Measurements from ENCODE around the gene PIP5K1C. TPM values are rescaled to one million over a fixed set of nuclear protein-coding genes. Genes with fewer than 3 reads are reported as not detected.

Gene PIP5K1C
- polyA plus RNA-seq, 1 donor from 2014 or later = 7.1 TPM

DNA sequence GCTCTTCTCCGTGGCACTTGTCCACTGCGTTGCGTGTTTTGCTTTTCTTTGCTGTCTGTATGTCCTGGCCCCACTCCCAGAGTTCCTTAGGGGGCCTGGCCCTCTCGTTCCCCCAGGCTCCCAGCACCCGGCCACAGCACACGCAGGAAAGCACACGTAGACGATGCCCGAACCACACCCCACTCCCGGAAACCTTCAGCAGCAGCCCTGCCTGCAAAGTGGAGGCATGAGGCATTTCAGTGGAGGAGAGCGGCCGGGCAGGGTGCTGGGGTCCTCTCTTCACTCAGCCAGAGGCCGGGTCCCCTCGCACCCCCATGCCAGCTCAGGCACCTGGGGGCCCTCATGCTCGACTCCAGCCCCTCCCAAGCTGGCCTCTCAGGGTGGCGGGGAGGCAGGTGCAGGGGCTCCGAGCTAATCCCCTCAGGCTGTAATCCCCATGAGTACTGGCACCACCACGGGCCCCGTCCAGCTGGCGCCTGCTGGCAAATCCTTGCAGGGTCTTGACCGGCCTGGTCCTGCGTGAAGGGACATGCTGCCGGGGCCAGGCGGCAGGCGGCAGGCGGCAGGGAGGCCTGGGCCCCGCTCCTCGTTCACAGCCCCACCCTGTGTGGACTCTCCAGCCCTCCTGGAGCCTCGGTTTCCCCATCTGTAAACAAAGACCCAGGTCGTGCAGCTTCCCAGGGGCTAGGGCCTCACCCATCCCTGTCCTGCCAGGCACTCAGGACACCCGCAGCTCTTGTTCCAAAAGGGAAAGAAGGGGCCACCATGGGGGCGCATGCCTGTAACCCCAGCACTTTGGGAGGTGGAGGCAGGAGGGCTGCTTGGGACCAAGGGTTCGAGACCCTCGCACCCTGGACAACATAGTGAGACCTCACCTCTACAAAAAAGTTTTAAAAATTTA is 7.0 kb downstream of the PIP5K1C start:
- Histone ChIP-seq H3K9me2 (ENCODE audit: insufficient read depth, low read length) (no peaks in the 10 kb centered on the region), H3K9ac (ENCODE audit: low read length) (no peak overlapping the region), H3K4me2 (ENCODE audit: low read length) (no peak overlapping the region), H3K9me3 (ENCODE audit: low read length) (no peaks in the 10 kb centered on the region), H2AFZ (ENCODE audit: low read depth, low read length) (no peak overlapping the region), H4K20me1 (ENCODE audit: insufficient read depth) (no peaks in the 10 kb centered on the region), H3F3A (ENCODE audit: insufficient read depth, low read length, poor library complexity, severe bottlenecking) (no peaks in the 10 kb centered on the region), H3K4me3 (ENCODE audit: low read length) (no peak overlapping the region), H3K36me3 (ENCODE audit: insufficient read depth, low read length) (no peaks in the 10 kb centered on the region), H3K79me2 (replicated peaks; ENCODE audit: insufficient read depth, low read length) (peaks cover 14% of the 10 kb centered on the region), H3K27ac (ENCODE audit: low read length) (no peak overlapping the region), H3K27me3 (ENCODE audit: insufficient read depth, low read depth, low read length) (no peaks in the 10 kb centered on the region)
- TF ChIP-seq EZH2 (IDR thresholded peaks at IDR 0.05; ENCODE audit: borderline replicate concordance, insufficient read depth, low read length, poor library complexity, severe bottlenecking) (no peak), EP300 (conservative IDR thresholded peaks at IDR 0.05; ENCODE audit: poor library complexity, severe bottlenecking) (no peak), MXI1 (conservative IDR thresholded peaks at IDR 0.05; ENCODE audit: poor library complexity, severe bottlenecking) (no peak), POLR2AphosphoS5 (IDR thresholded peaks at IDR 0.05) (no peak), RAD21 (conservative IDR thresholded peaks at IDR 0.05) (no peak), SMC3 (conservative IDR thresholded peaks at IDR 0.05; ENCODE audit: poor library complexity) (no peak), TAF1 (IDR thresholded peaks at IDR 0.05; ENCODE audit: low read depth) (no peak)
- TF ChIP-seq, protein P1, sequence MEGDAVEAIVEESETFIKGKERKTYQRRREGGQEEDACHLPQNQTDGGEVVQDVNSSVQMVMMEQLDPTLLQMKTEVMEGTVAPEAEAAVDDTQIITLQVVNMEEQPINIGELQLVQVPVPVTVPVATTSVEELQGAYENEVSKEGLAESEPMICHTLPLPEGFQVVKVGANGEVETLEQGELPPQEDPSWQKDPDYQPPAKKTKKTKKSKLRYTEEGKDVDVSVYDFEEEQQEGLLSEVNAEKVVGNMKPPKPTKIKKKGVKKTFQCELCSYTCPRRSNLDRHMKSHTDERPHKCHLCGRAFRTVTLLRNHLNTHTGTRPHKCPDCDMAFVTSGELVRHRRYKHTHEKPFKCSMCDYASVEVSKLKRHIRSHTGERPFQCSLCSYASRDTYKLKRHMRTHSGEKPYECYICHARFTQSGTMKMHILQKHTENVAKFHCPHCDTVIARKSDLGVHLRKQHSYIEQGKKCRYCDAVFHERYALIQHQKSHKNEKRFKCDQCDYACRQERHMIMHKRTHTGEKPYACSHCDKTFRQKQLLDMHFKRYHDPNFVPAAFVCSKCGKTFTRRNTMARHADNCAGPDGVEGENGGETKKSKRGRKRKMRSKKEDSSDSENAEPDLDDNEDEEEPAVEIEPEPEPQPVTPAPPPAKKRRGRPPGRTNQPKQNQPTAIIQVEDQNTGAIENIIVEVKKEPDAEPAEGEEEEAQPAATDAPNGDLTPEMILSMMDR (IDR thresholded peaks at IDR 0.05; ENCODE audit: poor library complexity, severe bottlenecking) = no peak
- TF ChIP-seq, protein P2, sequence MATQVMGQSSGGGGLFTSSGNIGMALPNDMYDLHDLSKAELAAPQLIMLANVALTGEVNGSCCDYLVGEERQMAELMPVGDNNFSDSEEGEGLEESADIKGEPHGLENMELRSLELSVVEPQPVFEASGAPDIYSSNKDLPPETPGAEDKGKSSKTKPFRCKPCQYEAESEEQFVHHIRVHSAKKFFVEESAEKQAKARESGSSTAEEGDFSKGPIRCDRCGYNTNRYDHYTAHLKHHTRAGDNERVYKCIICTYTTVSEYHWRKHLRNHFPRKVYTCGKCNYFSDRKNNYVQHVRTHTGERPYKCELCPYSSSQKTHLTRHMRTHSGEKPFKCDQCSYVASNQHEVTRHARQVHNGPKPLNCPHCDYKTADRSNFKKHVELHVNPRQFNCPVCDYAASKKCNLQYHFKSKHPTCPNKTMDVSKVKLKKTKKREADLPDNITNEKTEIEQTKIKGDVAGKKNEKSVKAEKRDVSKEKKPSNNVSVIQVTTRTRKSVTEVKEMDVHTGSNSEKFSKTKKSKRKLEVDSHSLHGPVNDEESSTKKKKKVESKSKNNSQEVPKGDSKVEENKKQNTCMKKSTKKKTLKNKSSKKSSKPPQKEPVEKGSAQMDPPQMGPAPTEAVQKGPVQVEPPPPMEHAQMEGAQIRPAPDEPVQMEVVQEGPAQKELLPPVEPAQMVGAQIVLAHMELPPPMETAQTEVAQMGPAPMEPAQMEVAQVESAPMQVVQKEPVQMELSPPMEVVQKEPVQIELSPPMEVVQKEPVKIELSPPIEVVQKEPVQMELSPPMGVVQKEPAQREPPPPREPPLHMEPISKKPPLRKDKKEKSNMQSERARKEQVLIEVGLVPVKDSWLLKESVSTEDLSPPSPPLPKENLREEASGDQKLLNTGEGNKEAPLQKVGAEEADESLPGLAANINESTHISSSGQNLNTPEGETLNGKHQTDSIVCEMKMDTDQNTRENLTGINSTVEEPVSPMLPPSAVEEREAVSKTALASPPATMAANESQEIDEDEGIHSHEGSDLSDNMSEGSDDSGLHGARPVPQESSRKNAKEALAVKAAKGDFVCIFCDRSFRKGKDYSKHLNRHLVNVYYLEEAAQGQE (IDR thresholded peaks at IDR 0.05; ENCODE audit: borderline replicate concordance) = no peak

DNA sequence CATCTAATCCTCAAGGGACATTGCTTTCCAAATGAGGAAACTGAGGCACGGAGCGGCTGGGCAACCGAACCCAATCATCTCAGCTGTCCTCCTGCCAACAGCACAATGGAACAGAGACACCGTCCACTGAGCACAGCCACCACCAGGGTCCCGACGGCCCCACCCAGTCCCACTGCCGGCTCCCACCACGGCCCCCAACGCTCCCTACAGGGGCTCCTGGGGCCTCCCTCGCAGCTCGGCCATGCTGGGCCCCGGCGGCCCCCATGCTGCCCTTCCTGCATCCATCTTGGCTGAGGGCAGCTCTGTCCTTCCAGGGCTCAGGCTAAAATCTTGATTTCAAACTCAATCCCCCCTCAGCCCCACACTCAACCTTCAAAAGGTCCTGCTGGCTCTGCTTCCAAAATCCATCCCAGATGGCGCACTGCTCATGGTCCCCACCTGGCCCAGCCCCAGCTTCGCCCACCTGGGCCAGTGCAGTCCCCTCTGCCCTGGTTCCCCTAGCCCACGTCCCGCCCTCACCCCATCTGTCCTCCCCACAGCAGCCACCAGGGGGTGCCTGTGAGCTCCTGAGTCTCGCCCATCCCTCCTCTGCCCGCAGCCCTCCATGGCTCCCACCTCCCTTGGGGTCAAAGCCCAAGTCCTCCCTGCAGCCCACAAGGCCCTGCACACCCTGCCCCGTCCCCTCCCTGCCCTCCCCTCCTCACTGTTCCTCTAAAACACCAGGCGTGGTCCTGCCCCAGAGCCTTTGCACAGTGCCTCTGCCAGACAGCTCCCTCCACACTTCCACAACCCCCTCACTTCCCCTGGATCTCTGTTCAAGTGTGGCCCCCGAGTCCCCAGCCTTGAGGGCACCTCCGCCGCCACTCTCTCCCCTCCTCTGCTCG is 7.9 kb downstream of the PIP5K1C start:
- H3K79me2 ChIP-seq (replicated peaks; ENCODE audit: insufficient read depth, low read length) = peaks cover 8% of the 10 kb centered on the region
- H3K4me3 ChIP-seq (ENCODE audit: low read length) = no peak overlapping the region
- H3K27me3 ChIP-seq (ENCODE audit: insufficient read depth, low read depth, low read length) = no peaks in the 10 kb centered on the region
- no peaks in the 10 kb centered on the region for H3F3A ChIP-seq (ENCODE audit: insufficient read depth, low read length, poor library complexity, severe bottlenecking)
- H3K9me2 ChIP-seq (ENCODE audit: insufficient read depth, low read length) = no peaks in the 10 kb centered on the region
- H4K20me1 ChIP-seq (ENCODE audit: insufficient read depth) = no peaks in the 10 kb centered on the region
- H2AFZ ChIP-seq (ENCODE audit: low read depth, low read length) = no peak overlapping the region
- H3K36me3 ChIP-seq (ENCODE audit: insufficient read depth, low read length) = no peaks in the 10 kb centered on the region
- no peak overlapping the region for H3K27ac ChIP-seq (ENCODE audit: low read length)
- H3K9ac ChIP-seq (ENCODE audit: low read length) = no peak overlapping the region
- no peak overlapping the region for H3K4me2 ChIP-seq (ENCODE audit: low read length)
- no peaks in the 10 kb centered on the region for H3K9me3 ChIP-seq (ENCODE audit: low read length)
- no peak for TF ChIP-seq TAF1 (IDR thresholded peaks at IDR 0.05; ENCODE audit: low read depth)
- TF ChIP-seq, protein P1 (IDR thresholded peaks at IDR 0.05; ENCODE audit: poor library complexity, severe bottlenecking) = peak; percentile 18
- TF ChIP-seq, protein P2 (IDR thresholded peaks at IDR 0.05; ENCODE audit: borderline replicate concordance) = no peak
- no peak for TF ChIP-seq EP300 (conservative IDR thresholded peaks at IDR 0.05; ENCODE audit: poor library complexity, severe bottlenecking)
- no peak for TF ChIP-seq RAD21 (conservative IDR thresholded peaks at IDR 0.05)
- no peak for TF ChIP-seq EZH2 (IDR thresholded peaks at IDR 0.05; ENCODE audit: borderline replicate concordance, insufficient read depth, low read length, poor library complexity, severe bottlenecking)
